ENCODE data around the gene ADAT1.

DNA sequence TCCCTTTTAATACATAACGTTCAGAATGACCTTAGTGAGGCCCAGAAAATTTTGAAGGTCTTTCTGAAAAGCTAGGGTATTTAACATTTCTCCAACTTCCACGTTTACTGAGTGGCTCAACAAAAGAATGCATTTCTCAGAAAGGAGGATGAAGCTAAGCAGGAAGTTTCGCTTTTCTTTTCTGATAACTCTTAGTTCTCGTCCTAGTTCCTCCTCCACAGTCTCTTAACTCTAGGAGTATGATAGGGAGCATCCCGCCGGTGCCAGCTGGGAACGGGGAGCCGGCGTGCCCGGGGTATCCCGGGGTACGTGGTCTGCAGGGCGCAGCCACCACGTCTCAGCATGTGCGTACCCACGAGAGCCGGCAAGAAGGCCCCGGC, 24.0 kb upstream of the ADAT1 start:
- TF ChIP-seq CTCF (IDR thresholded peaks at IDR 0.05) (no peak), ZFX (IDR thresholded peaks at IDR 0.05; ENCODE audit: borderline replicate concordance) (no peak)

Data from 22Rv1 (cell line).